ENCODE measurements around the gene PTPRN2.

DNA sequence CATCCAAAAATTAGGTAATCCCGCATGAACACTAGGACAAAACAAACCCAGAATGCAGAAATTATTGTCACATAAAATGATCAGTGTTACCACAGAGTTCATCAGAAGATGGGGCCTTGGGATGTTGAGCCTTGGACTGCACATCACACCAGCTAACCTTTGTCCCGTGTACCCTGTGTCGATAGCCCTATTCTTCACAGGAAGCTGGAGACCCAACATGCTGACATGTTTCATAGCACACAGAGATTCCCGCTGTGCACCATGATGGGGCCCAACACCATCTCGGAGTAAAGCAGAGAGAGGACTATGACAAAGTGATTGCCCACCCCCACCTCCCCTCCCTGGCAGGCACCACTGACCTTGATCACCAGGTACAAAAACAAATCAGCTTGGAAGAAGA lies 4.5 kb downstream of the PTPRN2 start:
- TF ChIP-seq CTCF (IDR thresholded peaks at IDR 0.05; ENCODE audit: low read depth, low read length) (no peak), POLR2A (IDR thresholded peaks at IDR 0.05; ENCODE audit: extremely low read depth, insufficient read length) (no peak), MYC (IDR thresholded peaks at IDR 0.05; ENCODE audit: low read depth, low read length) (no peak)
